ENCODE measurements around the gene AVPI1. TPM values are rescaled to one million over a fixed set of nuclear protein-coding genes. Genes with fewer than 3 reads are reported as not detected.

Gene AVPI1
- total and polyA plus RNA-seq, 8 donors: 2.3 to 38.2 (median 19.6) TPM

DNA sequence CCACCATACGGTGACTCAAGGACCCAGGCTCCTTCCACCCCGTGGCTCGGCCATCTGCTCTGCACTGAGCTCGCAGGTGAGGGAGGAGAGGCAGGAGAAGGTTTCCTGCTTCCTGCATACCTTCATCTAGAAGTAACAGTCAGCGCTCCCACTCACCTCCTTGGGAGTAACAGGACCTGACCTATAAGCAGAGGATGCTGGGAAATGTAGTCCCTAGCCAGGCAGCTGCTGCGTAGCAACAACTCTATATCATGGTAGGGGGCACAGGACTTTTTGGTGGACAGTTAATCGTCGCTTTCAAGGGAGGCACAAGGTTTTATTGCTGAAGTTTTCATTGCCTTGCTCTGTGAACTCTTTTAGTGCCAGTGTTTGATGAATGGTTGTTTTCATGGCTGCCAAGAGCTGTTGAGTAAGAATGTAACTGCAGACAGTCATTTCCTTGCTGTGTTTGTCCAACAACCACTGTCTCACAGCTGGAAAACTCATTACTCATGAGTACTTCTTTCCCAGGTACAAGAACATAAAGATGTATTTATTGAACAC, 39.7 kb upstream of the AVPI1 start:
- Histone ChIP-seq H3K36me3 (no peaks in the 10 kb centered on the region), H3K27me3 (no peaks in the 10 kb centered on the region), H3K9me3 (no peaks in the 10 kb centered on the region), H3K4me3 (peak overlapping the region in 1 of 4 donors; percentile 12), H3K27ac (peak overlapping the region in 2 of 5 donors; percentile 61 to 65), H3K4me1 (peaks cover 0 to 20% (median 7%) of the 10 kb centered on the region in 4 donors)
- peak in 1 of 2 donors; percentile 66 for DNase-seq
- TF ChIP-seq POLR2AphosphoS5 (IDR thresholded peaks at IDR 0.05) (peak in 2 of 3 donors; percentile 20 to 55), EP300 (IDR thresholded peaks at IDR 0.05) (no peak)
- intact Hi-C loops (cut with DNase I; ENCODE audit: low total_unique reads): no loop called here
- WGBS, 5 donors: 31 to 54% (median 41%) methylated on average over 8 of the region's 8 CpGs

DNA sequence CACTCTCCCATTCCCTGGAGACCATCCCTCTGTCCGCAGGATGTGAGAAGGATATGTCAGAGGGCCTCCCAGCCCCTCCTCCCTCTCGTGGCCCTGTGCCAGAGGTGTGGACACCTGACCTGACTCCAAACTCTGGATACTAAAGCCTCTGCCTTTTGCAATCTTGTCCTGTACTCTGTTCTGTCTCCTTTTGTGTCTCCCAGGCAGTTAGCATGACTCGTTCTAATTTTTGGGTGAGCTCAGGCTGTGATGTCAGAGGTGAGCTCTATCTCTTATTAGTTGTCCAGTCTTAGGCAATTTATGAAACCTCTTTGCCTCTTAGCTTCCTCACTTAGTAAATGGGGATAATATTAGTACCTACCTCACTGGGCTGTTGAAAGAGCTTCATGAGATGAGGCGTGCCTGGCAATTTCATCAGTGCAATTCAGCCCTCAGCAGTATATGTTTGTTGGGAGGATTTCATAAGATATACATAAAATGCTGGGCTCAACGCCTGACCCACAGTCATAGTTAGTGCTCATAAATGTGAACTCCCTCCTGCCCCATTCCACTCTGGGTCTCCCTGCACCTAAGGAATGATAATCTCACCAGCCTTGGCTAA, 37.4 kb upstream of the AVPI1 start:
- WGBS, 5 donors: 51 to 72% (median 58%) methylated on average over 5 of the region's 5 CpGs

DNA sequence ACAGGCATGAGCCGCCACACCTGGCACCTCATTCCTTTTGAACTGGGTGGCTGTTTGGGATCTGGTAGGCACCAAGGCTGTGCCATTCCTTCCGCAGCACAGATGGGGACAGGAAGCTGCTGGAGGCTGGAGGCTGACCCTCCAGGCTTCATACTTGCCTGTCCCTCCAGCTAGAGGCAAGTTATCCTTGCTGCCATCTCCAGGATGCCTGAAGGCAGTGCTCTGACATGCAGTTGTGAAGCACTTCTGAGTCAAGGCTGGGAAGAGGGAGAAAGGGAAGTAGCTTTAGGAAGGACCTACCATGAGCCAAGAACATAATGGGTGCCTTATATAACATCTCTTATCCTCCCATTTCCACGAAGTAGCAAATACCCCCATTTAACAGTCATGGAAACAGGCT, 36.0 kb upstream of the AVPI1 start:
- TF ChIP-seq POLR2A (IDR thresholded peaks at IDR 0.05): no peak
- TF ChIP-seq, protein P1, sequence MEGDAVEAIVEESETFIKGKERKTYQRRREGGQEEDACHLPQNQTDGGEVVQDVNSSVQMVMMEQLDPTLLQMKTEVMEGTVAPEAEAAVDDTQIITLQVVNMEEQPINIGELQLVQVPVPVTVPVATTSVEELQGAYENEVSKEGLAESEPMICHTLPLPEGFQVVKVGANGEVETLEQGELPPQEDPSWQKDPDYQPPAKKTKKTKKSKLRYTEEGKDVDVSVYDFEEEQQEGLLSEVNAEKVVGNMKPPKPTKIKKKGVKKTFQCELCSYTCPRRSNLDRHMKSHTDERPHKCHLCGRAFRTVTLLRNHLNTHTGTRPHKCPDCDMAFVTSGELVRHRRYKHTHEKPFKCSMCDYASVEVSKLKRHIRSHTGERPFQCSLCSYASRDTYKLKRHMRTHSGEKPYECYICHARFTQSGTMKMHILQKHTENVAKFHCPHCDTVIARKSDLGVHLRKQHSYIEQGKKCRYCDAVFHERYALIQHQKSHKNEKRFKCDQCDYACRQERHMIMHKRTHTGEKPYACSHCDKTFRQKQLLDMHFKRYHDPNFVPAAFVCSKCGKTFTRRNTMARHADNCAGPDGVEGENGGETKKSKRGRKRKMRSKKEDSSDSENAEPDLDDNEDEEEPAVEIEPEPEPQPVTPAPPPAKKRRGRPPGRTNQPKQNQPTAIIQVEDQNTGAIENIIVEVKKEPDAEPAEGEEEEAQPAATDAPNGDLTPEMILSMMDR (IDR thresholded peaks at IDR 0.05): no peak
- TF ChIP-seq EP300 (IDR thresholded peaks at IDR 0.05): no peak
- TF ChIP-seq POLR2AphosphoS5 (IDR thresholded peaks at IDR 0.05): no peak
- H3K27ac ChIP-seq: peak overlapping the region in 1 of 5 donors; percentile 9
- no peaks in the 10 kb centered on the region for H3K27me3 ChIP-seq
- H3K9me3 ChIP-seq: no peaks in the 10 kb centered on the region
- no peak for DNase-seq
- H3K36me3 ChIP-seq: no peaks in the 10 kb centered on the region
- WGBS, 5 donors: 82 to 92% (median 89%) methylated on average over 3 of the region's 3 CpGs
- no peak overlapping the region for H3K4me3 ChIP-seq
- intact Hi-C loops (cut with DNase I; ENCODE audit: low total_unique reads): no loop called here
- H3K4me1 ChIP-seq: peaks cover 17 to 38% (median 24%) of the 10 kb centered on the region in 4 donors

More for the DNA sequence above, 37.4 kb upstream of the AVPI1 start:
- Histone ChIP-seq H3K36me3 (no peaks in the 10 kb centered on the region), H3K9me3 (no peaks in the 10 kb centered on the region), H3K4me3 (no peak overlapping the region), H3K27me3 (no peaks in the 10 kb centered on the region), H3K27ac (peak overlapping the region in 2 of 5 donors; percentile 5 to 27), H3K4me1 (peaks cover 2 to 23% (median 10%) of the 10 kb centered on the region in 4 donors)
- TF ChIP-seq POLR2A (IDR thresholded peaks at IDR 0.05) (no peak), POLR2AphosphoS5 (IDR thresholded peaks at IDR 0.05) (no peak), EP300 (IDR thresholded peaks at IDR 0.05) (no peak)
- TF ChIP-seq, protein P1 (IDR thresholded peaks at IDR 0.05): no peak
- intact Hi-C loops (cut with DNase I; ENCODE audit: low total_unique reads): no loop called here
- no peak for DNase-seq

DNA sequence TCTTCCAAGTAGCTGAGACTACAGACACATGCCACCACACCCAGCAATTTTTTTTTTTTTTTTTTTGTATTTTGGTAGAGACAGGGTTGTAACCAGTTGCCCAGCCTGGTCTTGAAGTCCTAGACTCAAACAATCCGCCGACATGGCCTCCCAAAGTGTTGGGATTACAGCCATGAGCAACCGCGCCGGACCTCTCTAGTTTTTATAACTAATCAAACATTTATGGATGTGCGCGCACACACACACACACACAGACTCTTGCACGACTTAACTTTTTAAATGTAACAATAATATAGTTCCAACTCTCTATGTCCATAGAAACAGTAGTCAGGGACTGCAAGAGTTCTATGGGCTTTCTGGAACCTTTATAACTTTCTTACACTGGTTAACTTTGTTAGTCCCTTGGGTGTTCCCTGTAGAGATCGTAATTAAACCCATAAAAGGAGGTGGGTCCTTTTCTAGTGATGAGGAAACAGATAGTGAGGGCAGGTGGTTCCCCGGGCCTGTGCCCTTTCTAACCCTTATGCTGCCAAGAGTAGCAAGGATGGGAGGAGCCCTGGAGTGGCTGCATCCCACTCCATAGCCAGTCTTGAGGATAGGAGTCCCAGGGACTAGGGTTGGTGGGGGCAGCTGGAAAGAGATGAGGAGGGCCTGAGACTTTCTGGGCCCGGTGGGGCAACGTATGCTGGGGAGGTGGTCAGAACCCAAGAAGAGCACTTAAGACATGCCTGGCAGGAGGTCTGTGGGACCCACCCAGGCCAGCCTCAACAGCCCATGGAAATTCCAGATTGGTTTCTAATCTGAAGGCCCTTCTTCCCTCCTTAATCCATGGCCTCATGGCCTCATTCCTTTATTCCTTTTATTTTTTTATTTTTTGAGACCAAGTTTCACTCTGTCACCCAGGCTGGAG, 35.1 kb upstream of the AVPI1 start:
- TF ChIP-seq POLR2A (IDR thresholded peaks at IDR 0.05) (no peak), POLR2AphosphoS5 (IDR thresholded peaks at IDR 0.05) (no peak), EP300 (IDR thresholded peaks at IDR 0.05) (no peak)
- TF ChIP-seq, protein P1 (IDR thresholded peaks at IDR 0.05): no peak
- intact Hi-C loops (cut with DNase I; ENCODE audit: low total_unique reads): no loop called here
- Histone ChIP-seq H3K4me1 (peaks cover 24 to 43% (median 32%) of the 10 kb centered on the region in 4 donors), H3K4me3 (no peak overlapping the region), H3K27me3 (no peaks in the 10 kb centered on the region), H3K27ac (peak overlapping the region in 1 of 5 donors; percentile 9), H3K9me3 (no peaks in the 10 kb centered on the region), H3K36me3 (peaks cover 0 to 7% (median 6%) of the 10 kb centered on the region in 4 donors)
- DNase-seq: no peak
- 74 to 87% (median 82%) methylated on average over 12 of the region's 12 CpGs for WGBS, 5 donors
